ENCODE results near the gene CCDC86. TPM values are rescaled to one million over a fixed set of nuclear protein-coding genes. Genes with fewer than 3 reads are reported as not detected.
A peak's percentile ranks its signal among the peaks of the same experiment; 100 is the strongest.

Gene CCDC86
- total RNA-seq, 1 donor = 12.9 TPM

DNA sequence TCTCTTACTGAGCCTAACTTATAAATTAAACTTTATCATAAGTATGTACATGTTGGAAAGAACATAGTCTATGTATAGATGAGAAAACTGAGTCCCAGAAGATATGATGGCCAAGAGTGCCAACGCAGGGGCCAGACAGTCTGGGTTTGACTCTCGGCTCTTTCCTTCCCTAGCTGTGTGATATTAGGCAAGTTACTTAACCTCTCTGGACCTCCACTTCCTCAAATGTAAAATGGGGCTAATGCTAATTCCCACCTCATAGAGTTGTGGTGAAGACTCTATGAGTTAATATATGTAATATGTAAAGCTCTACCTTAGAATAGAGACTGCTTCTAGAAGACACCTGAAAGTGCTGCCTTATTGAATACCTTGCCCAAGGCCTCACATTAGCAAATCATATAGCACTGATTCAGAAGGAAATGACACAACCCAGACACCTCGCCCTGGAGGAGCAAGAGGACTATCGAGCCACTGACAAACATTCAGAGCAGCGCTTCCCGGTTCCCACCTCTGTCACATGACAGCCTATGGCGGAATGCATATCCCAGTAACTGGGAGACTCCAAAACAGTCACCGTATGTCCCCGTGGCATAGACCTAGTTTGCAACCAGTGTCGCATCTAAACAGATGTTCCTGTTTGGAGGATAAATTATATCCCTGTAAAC is 11.3 kb upstream of the CCDC86 start:
- no peak for DNase-seq (ENCODE audit: low read depth in 2 of 3, low spot score in 2 of 3)

DNA sequence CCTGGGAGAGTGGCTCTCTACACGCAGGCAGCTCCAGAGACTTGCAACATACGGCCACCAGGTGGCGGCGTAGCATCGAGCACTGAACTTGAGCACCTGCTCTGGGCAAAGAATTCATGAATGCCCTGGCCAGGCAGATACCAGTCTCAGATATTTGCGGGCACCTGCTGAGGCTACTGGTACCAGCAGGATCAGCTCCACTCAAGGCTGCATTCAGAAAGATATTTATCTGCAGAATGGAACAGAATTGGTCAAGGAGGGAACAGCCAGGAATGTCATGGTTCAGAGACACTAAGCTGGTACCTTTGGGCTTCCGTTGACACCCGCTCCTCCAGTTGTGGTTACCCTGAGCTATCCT is 10.8 kb upstream of the CCDC86 start:
- DNase-seq (ENCODE audit: low read depth in 2 of 3, low spot score in 2 of 3) = peak; percentile 60 to 83 (median 75)

DNA sequence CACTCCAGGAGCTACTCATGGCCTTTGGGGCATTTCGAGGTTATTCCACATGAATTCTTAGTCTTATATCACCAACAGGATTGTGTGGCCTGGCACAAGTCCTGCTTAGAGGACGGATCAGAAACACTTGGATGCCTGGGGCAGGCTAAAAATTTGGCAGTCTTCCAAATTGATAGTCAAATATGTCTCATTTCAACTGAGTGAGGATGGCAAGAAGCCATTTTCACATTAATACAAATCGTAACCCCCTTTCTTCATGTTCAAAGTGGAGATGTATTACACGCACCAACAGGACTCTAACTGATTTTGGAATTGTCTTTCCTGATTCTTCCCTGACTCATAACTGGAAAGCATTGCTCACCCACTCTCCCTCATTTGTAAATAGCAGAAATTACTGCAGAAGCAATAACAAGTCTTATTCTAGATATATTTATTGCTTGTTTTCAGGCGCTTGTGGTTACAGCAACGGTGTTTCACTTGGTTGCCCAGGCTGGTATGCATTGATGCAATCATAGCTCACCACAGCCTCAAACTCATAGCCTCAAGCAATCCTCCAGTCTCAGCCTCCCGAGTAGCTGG is 10.3 kb upstream of the CCDC86 start:
- DNase-seq (ENCODE audit: low read depth in 2 of 3, low spot score in 2 of 3) = no peak

DNA sequence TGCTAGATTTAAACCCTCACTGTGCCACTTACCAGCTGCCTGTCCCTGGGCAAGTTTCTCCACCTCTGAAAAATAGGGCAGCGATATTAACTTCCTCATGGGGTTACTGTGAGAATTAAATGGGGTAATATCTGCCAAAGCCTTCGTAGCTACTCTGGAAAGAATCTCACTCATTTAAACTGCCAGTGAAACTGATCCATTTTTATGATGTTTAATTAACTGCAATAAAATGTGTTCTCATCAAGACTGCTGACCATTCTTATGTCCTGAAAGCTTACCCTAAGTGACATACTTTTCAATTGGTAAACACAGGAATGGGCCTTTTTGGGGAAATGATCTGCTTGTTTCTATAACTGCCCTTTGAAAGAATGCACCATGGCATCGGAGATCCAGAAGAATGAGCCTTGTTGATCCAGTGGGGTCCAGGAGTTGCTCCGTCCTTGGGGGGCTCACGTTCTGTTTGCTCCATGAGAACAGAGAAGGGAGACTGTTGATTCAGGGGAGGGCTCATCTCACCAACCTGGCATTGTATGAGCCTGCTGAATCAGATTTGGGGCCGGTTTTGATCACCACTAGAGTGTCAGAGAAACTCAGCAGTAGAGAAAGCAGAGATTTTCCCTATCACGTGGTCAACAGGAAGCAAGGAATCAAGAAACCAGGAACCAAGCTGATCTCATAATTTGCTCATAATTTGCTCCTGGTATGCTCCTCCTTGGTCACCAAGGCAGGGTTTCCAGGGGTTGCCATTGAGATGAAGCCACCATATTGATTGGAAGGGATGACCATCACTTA is 7.0 kb upstream of the CCDC86 start:
- DNase-seq (ENCODE audit: low read depth in 2 of 3, low spot score in 2 of 3) = no peak

DNA sequence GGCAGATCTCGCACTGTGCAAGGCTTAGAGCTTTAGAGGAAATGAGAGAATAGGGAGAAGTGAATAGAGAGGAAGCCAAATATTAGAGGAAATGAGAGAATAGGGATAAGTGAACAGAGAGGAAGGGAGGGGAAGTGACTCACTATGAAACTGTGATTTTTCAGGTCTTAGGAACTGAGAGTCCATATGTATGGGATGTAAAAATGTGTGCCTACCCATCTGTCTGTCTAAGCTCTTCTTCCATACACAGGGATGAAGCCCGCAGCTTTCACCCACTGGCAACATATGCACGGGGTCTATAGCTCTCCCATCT is 6.4 kb upstream of the CCDC86 start:
- no peak for DNase-seq (ENCODE audit: low read depth in 2 of 3, low spot score in 2 of 3)

DNA sequence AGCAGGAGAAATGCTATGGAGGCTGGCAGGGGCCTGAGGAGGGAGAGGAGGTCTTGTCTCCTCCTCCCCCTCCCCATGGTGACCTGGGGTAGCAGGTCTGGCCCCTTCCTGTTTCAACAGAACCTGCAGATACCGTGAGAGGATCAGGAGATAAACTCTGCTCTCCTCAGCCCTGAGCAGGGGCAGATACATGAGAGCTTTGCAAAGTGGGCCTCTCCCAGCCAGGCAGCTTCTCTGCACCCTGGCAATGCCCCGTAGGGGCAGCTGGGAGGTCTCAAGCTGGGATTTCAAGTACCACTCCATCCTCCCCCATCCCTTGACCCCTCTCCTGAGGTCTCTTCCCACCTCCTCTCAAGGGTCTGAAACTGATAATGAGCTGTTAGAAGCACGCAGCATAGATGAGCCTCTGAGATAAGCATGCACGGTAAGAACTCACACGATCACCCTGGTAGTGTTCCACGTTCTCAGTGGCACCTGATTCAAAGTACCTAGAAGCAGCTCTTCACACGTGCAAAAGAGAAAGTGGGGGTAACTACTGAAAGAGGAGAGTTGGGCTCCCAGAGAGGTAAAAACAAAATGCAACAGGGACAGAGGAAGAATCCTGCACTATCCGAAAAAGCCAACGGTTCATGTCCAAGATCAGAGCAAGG is 4.9 kb upstream of the CCDC86 start:
- no peak for DNase-seq (ENCODE audit: low read depth in 2 of 3, low spot score in 2 of 3)

DNA sequence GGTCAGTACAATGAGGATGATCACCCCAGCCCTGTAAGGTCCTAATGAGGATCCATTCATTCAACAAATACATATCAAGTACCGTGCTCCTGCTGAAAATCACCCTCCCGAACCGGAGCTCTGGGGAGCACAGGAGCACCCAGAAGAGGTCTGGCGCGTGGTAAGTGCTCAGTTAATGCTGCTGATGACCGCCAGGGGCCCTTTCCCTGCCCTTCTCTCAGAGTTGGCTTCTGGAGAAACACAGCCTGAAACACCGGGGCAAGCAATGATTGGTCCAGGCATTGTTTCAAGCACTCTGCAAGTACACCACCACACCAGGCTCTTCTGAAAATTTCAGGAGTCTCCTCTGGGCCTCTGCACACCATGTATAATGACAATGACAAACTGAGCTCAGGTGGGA is 3.8 kb upstream of the CCDC86 start:
- no peak for DNase-seq (ENCODE audit: low read depth in 2 of 3, low spot score in 2 of 3)

DNA sequence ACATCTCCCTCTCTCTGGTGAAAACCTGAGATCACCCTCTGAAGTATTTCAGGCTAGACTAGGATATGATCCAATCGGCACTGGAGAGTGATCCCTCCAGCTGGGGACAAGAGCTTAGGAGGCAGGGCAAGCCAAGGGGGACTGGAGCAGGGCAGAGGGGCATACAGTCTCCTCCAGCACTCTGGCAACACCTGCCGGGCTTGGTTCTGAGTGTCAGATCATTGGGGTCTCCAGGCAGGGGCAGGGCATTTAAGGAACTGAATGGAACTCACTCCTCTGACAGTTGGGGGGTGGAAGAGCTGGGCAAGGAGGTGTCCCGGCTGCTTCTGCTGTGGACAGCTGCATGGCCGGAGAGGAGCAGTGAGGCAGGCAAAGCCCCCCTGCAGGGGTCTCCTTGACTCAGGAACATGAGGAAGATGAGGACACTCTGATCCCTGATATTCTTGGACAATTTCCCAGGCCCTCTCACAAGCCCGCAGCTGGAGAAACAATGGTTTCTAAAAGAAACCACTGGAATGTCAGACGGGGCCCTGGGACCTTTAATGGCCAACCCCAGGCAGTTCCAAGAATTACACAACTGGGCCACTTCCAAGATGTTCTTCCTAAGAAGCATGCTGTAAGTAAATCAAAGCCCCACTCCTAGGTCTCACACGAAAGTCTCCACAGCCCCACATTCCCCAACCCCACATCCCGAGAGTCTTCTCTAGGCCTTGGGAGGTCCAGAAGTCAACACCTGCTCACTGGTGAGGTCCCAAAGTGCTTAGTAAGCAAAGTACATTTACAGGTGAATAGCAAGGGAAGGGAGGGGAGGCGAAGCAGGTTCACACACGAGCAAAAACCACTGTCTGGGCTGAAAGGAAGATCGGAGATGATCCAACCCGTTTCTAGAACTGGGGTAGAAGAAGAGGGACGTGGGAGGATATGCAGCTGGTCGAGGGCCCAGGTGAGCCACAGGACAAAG is 1.2 kb upstream of the CCDC86 start:
- no peak for DNase-seq (ENCODE audit: low read depth in 2 of 3, low spot score in 2 of 3)

DNA sequence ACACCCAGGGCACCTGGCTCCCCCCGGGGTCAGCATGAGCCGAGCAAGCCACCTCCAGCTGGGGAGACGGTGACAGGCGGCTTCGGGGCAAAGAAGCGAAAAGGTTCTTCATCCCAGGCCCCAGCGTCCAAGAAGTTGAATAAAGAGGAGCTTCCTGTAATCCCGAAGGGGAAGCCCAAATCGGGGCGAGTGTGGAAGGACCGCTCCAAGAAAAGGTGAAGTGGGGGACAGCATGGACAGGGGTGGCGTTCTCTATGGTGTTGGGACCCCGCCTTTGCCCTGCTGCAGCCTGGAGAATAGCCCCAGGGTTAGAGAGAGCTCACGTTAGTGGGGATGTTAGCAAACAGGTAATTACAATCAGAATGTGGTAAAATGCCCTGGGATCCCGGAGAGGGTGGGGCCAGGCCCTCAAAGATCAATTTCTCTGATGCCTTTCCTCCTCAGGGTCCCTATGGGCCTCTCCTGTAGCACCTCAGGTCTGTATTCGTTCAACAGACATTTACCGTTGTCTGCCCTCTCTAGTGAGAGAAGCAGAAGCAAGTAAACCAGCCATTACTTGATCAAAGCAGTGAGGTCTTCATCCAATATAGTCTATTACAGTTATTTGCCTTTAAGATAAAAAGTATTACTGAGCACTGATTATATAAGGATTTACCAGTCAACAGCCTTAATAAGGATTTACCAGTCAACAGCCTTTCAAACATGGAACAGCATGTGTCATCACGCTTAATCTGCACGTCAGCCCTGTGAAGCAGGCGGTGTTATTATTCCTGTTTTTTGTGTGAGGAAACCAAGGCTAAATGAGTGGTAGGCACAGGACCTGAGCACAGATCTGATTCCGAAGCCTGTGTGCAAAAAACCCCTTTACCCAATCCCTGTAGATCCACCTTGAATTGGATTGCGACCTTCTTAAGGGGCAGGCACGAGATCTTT is 1.0 kb downstream of the CCDC86 start:
- no peak for DNase-seq (ENCODE audit: low read depth in 2 of 3, low spot score in 2 of 3)

DNA sequence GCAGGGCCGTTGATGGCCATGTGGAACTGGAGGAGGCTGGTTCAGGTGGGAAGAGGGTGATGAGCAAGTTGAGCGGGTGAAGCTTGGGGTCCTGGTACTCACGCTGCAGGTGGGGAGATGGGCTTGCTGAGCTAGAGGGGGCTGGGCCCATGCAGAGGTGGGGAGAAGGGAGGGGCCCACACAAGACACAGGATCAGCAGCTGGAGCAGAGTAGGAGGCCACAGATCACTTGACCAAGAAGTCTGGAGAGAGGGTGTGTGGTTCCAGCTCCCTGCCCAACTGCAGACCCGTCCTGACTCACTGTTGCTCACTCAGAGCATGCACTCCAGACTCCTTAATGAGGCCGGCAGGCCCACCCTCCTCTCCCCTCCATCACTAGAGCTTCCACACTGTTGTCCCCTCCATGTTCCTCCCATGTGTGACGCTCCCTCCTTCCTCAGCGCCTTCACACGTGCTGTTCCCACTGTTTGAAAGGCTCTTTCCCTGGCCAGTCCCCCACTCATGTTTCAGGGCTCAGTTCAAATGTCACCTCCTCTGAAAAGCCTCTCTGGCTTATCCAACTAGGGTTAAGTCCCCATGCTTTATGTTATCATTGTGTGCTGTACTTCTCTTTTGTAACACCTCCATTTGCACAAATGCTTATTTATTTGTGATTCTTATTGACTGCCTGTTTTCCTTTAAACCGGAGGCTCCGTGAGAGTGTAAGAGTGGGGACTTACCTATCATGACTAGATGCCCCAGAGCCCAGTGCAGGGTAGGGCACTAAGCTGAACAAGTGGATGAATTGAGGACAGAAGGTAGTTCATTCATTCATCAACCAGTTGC is 2.3 kb downstream of the CCDC86 start:
- DNase-seq (ENCODE audit: low read depth in 2 of 3, low spot score in 2 of 3) = no peak

DNA sequence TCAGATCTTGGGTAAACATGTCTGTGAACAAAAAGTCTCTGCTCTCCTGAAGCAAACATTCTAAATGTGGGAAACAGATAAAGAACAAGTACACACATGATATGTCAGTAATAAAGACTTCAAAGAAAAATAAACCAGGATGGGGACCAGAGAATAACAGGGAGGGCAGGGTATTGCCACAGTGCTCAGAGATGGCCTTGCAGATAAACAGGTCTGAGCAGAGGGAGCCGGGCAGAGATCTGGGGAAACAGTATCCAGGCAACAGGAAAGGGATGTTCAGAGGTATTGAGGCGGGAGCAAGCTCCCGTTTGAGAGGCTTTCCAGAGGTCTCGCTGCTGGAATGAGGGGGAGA is 2.9 kb downstream of the CCDC86 start:
- DNase-seq (ENCODE audit: low read depth in 2 of 3, low spot score in 2 of 3) = no peak

DNA sequence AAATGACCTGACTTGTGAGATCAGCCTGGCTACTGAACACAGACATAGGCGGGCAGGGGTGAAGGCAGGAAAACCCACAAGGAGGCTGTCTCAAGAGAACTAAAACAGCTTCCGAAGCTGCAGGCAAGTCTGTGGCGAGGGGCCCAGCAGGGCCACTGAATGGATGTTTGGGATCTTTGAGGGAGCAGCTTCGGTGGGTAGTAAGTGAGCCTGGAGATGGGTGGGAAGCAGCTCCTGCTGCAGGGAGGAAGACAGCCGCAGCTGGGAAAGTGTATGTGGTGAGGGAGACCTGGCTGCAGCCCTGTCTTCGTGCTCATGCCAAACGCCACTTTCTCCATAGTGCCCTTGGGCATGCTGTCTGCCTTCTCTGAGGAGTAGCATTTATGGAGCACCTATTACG is 3.4 kb downstream of the CCDC86 start:
- DNase-seq (ENCODE audit: low read depth in 2 of 3, low spot score in 2 of 3) = no peak

DNA sequence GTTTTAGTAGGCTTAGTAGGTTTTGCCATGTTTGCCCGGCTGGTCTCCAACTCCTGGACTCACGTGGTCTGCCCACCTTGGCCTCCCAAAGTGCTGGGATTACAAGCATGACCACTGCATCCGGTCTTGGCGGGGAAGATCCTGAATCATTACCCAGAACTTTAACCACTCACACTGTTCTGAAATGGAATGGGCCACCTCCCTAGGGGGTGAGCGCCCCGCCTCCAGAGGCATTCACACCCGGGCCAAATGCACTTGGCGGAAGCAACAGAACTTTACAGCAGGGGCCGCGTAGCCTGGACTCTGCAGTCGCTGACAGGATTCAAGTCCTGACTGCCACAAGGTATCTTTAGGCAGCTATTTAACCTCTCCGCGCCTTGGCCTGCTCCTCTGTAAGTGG is 5.4 kb downstream of the CCDC86 start:
- DNase-seq (ENCODE audit: low read depth in 2 of 3, low spot score in 2 of 3) = no peak

DNA sequence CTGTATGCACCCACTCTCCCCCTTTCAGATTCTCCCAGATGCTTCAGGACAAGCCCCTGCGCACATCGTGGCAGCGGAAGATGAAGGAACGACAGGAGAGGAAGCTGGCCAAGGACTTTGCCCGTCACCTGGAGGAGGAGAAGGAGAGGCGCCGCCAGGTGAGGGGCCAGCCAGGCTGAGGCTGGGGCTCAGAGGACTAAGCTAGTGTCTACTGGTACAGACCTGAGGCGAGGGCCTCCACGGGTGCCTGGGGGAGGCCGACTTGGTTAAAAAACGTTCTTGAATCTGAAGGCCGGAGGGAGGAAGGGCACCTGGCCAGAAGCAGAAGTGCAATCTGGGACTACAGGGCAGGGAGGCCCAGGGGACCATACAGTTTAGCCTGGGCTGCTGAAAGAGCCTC is 6.0 kb downstream of the CCDC86 start:
- DNase-seq (ENCODE audit: low read depth in 2 of 3, low spot score in 2 of 3) = no peak

DNA sequence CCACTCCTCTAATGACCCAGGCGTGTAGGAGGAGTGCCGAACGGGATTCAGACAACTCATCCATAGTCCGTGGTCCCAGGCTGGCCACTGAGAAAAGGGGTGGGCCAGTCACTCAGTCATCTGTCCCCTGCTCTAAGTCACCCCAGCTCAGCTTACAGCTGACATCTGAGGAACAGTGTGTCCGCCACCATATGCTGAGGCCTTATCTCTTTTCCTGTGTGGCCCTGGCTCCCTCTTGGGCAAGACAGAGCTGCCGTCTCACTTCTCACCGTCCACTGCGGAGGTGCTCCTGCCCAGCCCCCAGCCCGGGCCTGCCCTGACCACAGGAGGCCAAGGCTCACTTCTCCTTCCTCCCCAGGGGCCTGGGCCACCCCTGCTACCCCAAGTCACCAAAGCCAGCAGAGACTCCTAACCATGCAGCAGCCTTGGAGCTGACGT is 6.8 kb downstream of the CCDC86 start:
- no peak for DNase-seq (ENCODE audit: low read depth in 2 of 3, low spot score in 2 of 3)

DNA sequence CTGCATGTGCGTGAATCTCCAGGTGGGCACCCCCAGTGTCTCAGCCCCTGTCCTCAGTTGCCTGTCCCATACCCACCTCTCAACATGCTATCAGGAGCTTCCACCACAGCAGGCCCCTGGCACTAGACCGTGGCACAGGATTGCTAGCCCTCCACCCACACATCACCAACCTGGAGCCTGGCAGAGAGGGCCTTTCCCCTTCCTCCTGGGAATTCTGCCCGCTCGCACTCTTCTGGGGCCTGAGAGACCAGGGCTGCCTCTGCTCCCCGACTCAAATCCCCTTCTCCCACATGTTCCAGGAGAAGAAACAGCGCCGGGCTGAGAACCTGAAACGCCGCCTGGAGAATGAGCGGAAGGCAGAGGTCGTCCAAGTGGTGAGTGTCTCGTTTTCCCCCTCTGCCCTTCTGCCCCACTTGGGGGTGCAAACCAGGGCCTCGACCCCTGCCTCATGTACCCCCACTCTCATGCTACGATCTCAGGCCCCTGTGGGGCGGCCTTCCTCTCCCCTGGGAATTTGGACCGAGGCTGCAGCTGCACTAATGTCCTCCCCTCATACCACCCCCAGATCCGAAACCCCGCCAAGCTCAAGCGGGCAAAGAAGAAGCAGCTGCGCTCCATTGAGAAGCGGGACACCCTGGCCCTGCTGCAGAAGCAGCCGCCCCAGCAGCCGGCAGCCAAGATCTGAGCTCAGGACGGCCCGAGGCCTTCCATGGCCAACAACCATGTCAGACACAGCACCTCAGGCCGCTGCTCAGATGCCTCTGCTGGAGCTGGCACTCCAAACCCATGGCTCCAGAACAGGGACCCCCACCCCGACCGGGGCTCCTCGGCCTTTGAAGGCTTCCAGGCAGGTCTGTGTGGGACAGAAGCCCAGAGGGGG is 8.0 kb downstream of the CCDC86 start:
- no peak for DNase-seq (ENCODE audit: low read depth in 2 of 3, low spot score in 2 of 3)

DNA sequence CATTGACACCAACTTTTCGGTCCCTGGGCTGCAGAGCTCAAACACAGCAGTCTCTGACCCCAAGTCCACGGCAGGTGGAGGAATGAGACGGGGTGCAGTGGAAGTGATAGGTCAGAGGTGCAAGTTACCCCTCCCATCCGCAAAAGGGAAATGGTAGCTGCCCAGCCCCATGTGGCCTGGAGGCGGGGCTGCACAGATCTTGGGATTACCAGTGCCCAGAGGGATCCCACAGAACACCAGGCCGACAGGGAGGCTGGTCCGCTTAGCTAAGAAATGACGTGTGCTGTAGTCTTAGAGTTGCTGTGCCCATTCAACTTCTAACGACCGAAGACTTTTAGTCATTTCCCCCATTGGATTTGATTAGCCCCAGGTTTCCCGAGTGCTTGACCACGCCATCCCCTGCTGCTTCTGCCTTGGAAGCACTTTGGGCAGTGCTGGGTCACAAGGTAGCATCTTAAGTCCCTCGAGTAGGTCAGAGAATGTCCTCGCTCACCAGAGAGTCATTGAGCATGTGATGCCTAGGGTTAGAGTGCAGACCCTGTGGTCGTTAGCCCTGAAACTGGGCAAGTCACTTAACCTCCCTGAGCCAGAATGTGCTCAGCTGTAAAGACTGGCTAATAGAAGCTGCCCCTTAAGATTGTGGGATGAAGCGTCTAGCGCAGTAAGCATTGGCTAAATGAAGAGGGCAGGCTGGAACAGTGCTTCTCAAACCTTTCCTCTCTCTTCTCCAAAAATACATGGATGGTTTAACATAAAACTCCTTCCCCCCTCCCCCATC is 9.6 kb downstream of the CCDC86 start:
- no peak for DNase-seq (ENCODE audit: low read depth in 2 of 3, low spot score in 2 of 3)

Data from hematopoietic multipotent progenitor cell (in vitro differentiated cells).